HCT116 (cell line): ENCODE measurements around the gene HEY2. TPM values are rescaled to one million over a fixed set of nuclear protein-coding genes. Genes with fewer than 3 reads are reported as not detected.

Source experiments
- CEBPB ChIP-seq: IDR thresholded peaks from 2 replicates; pipeline ENCODE4 v1.6.1; 2012; ENCODE audit warnings: low read depth
- EZH2phosphoT487 ChIP-seq: fragments of 200-600 bp; IDR thresholded peaks from 2 replicates; pipeline ENCODE4 v1.6.1; 2018; ENCODE audit warnings: antibody characterized with exemption, borderline replicate concordance
- POLR2AphosphoS5 ChIP-seq: IDR thresholded peaks from 2 replicates; pipeline ENCODE4 v1.6.1; 2011; ENCODE audit warnings: mild to moderate bottlenecking, low read depth, low read length, moderate library complexity
- SIN3A ChIP-seq: IDR thresholded peaks from 2 replicates; pipeline ENCODE4 v1.6.1; 2012; ENCODE audit warnings: low read depth
- SRF ChIP-seq: IDR thresholded peaks from 2 replicates; pipeline ENCODE4 v1.6.1; 2012; ENCODE audit warnings: low read depth
- YY1 ChIP-seq: IDR thresholded peaks from 2 replicates; pipeline ENCODE4 v1.6.1; 2011; ENCODE audit warnings: low read length, low read depth, moderate library complexity, mild to moderate bottlenecking; ENCODE audit not compliant: insufficient replicate concordance; ENCODE audit errors: extremely low read depth
- total RNA-seq: library from RNA; stranded (reverse); gene quantifications from one replicate; pipeline ENCODE4 v1.2.1, GENCODE V29; 2021; ENCODE audit not compliant: unreplicated experiment
- TF ChIP-seq, protein P1 (sequence below): IDR thresholded peaks from 2 replicates; pipeline ENCODE4 v1.6.1; 2012; ENCODE audit warnings: low read depth

Gene HEY2
- total RNA-seq, 1 experiment from 2014 or later, result not detected

DNA sequence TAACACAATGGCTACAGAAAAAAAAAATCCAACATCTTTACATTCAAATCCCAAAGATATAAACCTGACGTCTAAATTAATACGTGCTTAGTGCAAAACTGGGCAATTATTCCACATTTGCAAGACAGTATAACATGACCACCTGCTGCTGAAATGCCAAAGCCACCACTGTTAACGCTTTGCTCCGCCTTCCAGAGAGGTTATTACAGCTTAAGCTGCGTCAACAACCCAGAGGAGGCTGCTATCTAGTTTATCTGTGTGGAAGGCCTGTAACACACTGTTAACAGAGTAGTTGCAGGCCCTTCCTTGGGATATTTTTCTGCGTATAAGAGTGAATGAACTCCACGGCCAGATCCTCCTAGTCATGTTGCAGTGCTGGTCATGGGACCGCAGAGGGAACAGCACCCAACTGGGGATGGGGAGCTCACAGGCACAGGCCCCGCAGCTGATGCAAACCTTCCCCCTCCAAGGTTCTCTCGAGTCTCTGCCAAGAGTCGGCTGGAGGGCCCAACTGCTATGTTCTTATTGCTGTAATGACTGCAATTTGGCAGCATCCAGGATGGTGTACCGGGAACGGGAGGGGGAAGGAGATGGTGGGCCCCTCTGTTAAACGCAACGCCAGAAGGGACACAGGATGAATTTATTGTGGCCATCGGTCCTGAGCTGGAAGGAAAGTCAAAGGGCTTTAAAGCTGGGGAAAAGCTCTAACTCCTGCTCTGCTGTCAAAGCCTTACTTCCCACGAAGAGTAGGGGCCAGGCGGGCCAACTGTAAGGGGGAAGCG lies 40.3 kb downstream of the HEY2 start (continued):
- TF ChIP-seq YY1, result no peak
- no peak for TF ChIP-seq EZH2phosphoT487
- no peak for TF ChIP-seq CEBPB
- no peak for TF ChIP-seq POLR2AphosphoS5
- TF ChIP-seq SRF, result no peak
- TF ChIP-seq SIN3A, result no peak
- TF ChIP-seq, protein P1, sequence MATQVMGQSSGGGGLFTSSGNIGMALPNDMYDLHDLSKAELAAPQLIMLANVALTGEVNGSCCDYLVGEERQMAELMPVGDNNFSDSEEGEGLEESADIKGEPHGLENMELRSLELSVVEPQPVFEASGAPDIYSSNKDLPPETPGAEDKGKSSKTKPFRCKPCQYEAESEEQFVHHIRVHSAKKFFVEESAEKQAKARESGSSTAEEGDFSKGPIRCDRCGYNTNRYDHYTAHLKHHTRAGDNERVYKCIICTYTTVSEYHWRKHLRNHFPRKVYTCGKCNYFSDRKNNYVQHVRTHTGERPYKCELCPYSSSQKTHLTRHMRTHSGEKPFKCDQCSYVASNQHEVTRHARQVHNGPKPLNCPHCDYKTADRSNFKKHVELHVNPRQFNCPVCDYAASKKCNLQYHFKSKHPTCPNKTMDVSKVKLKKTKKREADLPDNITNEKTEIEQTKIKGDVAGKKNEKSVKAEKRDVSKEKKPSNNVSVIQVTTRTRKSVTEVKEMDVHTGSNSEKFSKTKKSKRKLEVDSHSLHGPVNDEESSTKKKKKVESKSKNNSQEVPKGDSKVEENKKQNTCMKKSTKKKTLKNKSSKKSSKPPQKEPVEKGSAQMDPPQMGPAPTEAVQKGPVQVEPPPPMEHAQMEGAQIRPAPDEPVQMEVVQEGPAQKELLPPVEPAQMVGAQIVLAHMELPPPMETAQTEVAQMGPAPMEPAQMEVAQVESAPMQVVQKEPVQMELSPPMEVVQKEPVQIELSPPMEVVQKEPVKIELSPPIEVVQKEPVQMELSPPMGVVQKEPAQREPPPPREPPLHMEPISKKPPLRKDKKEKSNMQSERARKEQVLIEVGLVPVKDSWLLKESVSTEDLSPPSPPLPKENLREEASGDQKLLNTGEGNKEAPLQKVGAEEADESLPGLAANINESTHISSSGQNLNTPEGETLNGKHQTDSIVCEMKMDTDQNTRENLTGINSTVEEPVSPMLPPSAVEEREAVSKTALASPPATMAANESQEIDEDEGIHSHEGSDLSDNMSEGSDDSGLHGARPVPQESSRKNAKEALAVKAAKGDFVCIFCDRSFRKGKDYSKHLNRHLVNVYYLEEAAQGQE, result no peak
- TF ChIP-seq, all 23 proteins: peak for 0
